Measurements from ENCODE around the gene CMBL.
"Not testable (repeated sequence)": the region's sequence is repeated elsewhere in the genome, so short reads cannot be mapped to it uniquely, and the experiment has no call there.

The CMBL gene

DNA sequence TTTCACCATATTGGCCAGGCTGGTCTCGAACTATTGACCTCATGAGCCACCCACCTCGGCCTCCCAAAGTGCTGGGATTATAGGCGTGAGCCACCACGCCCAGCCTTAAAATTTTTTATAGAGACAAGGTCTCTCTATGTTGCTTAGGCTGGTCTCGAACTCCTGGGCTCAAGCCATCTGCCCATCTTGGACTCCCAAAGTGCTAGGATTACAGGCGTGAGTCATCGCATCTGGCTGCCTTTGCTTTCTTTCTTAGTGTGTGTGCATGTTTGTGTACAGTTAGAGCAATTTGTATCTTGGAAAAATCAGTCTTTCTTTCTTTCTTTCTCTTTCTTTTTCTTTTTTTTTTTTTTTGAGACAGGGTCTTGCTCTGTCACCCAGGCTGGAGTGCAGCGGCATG, 22.3 kb downstream of the CMBL start:
- not testable (repeated sequence) for DNase-seq (ENCODE audit: low read depth, low spot score)

DNA sequence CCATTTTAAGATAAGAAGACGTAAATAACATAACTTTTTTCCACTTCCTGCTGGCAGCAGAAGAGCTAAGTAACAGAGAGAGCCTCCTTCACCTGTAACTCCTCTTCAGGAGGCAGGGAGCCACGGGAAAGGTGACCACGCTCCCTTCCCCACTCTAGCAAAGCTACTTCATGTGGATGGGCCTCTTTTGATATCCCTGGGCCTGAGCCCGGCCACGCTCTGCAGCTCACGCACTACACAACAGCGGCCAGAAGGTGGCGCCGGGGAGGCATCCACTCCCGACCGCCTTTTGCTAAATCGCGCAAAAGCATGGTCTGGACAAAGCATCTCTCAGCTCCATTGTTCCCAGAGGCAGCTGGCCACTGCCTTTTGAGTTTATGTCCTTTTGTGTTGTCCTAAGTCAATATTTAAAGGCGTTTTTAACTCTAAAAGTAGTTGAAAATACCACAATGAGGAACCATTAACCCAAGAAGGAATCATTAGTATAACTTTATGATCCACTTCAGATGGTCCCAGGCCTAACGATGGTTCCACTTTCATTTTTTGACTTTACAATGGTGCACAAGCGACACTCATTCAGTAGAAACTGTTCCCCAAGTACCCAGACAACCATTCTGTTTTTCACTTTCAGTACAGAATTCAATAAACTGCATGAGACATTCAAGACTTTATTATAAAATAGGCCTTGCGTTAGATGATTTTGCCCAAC, 23.6 kb downstream of the CMBL start:
- peak; percentile 94 for DNase-seq (ENCODE audit: low read depth, low spot score)

DNA sequence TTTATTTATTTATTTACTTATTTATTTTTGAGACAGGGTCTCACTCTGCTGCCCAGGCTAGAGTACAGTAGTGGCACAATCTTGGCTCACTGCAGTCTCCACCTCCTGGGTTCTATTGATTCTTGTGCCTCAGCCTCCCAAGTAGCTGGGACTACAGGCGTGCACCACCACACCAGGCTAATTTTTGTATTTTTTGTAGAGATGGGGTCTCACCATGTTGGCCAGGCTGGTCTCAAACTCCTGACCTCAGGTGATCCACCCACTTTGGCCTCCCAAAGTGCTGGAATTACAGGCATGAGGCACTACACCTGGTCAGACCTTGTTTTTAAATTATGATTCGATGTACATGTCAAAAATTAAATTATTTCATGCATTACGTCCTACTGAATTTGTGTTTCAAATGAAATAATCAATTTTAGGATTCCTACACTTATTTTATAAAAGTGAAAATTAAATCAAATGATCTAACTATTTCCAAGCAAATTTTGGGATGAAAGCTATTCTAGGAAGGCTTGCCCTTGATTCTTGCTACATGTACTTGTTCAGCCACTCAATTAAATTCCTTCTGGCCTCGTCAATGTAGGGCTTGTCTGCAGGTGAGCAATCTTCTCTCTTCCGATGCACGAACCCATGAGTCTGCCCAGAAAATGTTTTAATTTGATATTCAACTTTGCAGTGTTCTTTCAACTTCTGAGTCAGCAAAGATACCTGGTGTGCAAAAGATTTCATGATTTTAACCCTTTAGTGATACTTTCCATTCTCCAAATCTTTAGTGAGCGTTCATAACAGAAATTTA, 27.6 kb downstream of the CMBL start:
- DNase-seq (ENCODE audit: low read depth, low spot score), result no peak

DNA sequence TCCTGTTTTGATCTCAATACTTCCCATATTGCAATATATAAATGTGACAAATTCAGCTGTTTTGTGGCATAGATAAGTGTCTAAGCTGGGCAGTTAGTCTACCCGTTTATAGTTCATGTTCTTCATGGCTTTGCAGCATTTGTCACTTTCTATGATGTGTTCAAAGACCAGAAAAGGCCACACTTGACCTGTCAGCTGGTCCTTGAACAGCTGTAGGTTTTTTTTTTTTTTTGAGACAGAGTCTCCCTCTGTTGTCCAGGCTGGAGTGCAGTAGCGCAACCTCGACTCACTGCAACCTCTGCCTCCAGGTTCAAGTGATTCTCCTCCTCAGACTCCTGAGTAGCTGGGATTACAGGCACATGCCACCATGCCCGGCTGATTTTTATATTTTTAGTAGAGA, 28.4 kb downstream of the CMBL start:
- DNase-seq (ENCODE audit: low read depth, low spot score), result no peak

DNA sequence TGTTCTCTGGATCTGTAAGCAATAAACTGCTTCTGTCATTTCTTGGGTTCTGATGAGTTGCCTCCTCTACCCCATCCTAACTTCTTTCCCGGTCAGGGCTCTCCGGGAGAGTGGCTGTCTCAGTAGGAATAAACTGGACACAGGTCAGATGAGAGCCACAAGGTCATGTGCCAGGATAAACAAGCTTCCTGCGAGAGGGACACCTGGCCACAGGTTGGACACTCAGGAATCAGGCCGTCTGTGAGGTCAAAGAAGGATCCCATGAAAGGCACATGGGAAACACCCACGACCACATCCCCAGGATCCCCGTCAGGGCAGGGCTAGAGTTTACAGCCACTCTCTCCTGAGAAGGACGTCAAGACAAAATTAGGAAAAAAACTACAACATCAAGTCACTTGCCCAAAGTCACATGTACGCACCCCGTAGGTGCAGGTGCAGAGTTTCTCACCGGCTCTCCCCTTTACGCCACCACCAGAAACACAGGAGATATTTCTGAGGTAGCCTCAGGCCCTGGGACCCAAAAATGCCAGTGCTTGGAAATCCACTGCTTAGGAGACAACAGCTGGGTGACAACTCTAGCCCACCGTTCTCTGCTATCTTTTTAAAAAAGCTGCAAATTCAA, 28.9 kb downstream of the CMBL start:
- no peak for DNase-seq (ENCODE audit: low read depth, low spot score)

DNA sequence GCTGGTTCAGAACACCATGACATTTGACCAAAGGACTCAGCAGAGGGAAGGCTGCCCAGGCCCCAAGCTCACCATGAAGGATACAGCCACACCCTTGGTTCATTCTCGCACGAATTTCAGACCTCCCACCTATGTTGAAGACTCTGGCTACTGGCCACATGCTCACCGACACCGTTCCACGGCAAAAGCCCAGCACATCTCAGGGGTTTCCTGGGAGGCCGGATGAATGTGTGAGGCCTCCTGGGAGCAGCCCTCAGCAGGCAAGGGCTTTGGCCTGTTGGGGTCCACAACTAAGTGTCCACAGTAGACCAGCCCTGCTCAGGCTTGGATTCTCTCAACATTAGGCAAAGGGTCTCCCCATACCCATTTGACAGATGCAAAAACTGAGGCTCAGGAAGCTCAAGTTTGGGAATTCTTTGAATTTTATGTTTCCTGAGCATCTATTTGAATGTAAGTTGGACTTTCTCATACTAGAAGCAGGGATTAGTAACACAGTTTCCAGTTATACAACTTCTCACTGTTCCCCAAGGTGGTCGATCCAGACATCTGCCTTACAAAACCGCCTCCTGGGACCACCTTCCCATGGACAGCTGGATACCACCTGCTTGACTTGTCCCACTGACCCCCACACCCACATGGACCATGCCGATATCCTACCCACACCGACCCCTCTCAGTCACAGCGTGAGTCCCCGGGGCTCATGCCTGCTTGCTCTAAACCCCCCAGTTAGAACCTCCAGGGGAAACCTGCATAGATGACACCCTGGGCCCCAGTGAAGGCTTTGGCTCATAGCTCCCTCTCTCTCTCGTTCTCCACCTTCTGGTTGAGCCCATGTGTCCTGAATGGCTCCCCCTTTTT, 29.7 kb downstream of the CMBL start:
- no peak for DNase-seq (ENCODE audit: low read depth, low spot score)

DNA sequence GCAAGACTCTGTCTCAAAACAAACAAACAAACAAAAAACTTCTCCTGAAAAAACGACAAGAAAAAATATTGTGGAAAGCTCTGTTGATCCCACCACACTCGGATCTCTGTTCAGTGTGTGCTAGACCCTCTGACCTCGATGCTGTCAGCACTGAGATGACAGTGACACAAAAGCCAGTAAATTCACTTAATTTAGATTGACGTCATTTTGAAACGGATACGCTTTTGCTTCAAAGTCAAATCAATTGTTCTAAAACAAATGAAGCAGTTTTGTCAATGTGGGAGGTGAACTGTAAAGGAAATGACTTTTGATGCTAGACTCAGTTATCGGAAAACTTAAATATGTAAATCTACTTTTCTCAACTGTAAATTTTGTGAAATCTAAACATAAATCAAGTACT, 31.0 kb downstream of the CMBL start:
- DNase-seq (ENCODE audit: low read depth, low spot score), result no peak

DNA sequence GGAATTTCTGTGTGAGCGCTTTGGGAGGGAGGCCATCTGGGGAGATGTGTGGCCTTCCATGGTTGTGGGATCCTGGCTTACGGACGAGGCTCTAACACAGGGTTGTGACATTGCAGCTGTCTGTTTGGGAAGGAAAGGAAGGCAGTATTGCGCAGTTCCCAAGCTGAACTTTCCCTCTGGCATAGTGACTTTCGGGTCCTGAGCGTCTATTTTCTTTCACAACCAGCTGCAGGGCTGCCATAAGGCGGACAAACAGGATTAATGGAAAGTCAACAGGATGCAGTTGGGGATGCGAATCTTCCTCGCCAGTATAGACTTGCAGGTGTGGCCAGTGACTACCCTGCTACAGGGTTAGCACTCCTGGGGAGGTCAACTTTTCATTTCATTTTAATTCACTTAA, 31.7 kb downstream of the CMBL start:
- no peak for DNase-seq (ENCODE audit: low read depth, low spot score)

DNA sequence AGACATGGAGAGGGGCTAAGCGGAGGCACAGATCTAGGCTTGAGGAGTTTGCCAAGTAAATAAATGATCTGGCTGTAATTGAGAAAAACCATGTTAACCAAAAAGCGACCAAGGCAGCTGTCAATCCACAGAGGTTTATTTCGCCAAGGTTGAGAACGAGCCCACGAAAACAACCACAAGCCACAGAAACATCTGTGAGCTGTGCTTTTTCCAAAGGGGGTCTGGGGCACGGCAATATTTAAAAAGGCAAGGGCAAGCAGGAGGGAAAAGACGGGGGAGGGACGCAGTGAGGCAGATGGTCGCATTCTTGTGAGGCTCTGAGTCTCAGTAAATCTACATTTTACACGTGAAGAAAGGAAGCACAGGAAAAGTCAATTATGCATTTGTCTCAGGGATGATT, 32.2 kb downstream of the CMBL start:
- DNase-seq (ENCODE audit: low read depth, low spot score), result no peak

DNA sequence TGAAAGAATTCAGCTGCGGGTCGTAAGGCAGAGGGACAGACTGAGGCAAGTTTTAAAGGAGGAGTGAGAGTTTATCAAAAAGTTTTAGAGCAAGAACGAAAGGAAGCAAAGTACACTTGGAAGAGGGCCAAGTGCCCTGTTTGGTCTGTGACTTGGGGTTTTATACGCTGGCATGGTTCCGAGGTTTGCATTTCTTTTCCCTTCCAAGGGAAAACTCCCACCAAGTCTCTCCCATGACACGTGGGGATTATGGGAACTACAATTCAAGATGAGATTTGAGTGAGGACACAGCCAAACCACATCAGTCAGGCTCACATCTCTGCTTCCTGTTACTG, 34.9 kb downstream of the CMBL start:
- not testable (repeated sequence) for DNase-seq (ENCODE audit: low read depth, low spot score)

DNA sequence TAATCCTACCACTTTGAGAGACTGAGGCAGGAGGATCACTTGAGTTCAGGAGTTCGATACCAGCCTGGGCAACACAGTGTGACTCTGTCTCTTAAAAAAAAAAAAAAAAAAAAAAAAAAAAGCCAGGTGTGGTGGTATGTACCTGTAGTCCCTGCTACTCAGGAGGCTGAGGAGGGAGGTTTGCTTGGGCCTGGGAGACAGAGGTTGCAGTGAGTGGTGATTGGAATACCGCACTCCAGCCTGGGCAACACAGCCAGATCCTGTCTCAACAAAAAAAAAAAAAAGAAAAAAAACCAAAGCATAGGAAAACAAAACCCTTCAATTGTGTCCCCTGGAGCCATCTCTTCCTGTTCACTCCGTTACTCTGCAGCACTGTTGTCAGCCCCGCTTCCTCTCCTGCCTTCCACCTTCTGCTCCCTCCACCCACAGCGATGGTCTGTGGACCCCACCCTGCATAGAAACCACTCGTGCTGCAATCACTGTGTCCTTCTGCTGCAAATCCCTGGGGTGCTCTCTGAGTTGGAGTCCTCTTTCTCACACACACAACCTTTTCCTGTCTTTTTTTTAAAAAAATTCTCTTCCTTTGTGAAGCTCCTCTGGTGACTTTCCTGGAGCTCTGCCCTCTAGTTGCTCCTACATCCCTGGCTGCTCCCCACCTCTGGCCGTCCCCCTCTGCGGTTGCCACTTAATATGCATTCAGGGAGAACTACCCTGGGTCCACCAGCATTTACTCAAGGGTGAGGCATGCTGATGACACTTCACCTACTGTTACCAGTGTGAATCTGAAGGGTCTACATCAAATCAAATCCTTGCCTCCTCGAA, 35.4 kb downstream of the CMBL start:
- no peak for DNase-seq (ENCODE audit: low read depth, low spot score)

DNA sequence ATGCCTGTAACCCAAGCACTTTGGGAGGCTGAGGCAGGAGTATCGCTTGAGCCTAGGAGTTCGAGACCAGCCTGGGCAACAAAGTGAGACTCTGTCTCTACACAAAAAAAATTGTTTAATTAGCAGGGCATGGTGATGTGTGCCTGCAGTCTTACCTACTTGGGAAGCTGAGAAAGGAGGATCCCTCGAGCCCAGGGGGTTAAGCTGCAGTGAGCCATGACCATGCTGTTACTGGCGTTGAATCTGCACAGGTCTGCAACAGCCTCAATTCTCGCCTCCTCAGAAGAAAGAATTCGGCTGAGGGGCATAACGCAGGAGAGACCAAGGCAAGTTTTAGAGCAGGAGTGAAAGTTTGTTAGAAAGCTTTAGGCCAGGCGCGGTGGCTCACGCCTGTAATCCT, 39.6 kb downstream of the CMBL start:
- DNase-seq (ENCODE audit: low read depth, low spot score), result no peak

DNA sequence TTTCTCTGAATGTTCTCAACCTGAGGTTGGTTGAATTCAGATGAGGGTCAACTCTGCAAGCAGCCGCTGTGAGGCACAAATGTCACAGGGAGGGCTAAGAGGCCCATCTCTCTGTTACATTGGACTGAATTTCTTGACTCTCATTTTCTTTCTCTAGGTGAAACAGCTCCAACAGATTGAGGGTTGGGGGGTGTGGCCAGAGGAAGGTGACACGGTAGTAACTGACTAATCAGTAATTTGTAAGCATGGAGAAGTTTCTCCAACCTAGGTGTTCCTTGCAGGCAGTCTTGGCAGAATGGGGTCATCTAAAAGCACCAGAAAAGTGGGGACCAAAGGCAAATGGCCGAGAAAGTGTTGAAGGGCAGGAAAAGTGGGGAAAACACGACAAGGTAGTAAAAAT, 40.9 kb downstream of the CMBL start:
- DNase-seq (ENCODE audit: low read depth, low spot score), result no peak

DNA sequence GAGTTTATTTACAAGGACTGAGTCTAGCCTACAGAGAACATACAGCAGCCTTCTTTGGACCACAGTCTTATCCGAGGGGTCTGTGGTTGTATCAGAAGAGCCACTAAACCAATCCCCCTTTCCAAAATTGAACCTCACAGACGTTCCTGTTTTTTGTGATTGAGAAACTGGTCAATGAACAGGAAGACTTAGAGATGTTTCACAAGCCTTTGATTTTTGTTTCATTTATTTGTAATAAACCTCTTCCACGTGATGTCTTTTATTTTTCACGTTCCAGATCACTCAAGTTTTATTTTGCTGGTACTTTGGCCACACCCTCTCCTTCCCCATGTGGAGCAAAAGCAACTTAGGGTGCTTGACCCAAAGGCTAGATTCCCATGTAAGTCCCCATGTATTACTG, 41.6 kb downstream of the CMBL start:
- DNase-seq (ENCODE audit: low read depth, low spot score), result no peak

DNA sequence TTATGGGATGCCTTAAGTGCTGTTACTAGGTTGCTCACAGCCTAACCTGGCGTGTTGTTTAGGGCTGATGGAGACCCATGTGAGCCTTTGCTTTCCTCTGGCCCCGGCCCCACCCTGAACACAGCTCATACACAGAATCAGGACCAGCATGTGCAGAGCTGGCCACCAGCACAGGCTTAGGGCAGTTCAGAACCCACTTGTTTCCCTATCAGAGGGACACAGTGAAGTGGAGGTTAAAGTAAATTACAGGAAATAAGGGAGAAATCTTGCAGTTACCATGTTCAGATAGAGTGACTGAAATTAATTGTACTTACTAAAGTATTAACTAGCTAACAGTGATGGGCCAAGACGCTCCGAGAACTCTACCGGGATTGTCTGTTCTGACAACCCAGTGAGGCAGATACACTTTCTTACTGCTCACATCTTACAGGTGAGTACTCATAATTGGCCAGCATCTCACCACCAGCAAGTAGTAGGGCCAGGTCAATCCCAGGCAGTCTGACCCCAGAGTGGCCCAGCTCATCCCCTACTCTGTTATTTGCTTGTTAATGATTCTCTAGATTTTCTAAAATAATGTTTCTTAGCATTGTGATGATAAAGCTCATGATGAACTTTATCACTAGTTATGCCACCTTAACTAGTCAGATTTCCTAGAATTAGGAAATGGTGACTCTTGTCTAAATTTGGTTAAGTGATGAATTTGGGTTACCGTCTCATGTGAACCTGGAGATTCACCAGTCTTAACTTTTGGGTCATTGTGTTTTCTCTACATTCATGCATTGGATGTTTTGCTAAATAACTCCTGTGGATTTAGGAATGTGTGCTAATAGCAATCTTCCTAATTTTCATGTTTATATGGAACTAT, 42.2 kb downstream of the CMBL start:
- DNase-seq (ENCODE audit: low read depth, low spot score), result no peak

DNA sequence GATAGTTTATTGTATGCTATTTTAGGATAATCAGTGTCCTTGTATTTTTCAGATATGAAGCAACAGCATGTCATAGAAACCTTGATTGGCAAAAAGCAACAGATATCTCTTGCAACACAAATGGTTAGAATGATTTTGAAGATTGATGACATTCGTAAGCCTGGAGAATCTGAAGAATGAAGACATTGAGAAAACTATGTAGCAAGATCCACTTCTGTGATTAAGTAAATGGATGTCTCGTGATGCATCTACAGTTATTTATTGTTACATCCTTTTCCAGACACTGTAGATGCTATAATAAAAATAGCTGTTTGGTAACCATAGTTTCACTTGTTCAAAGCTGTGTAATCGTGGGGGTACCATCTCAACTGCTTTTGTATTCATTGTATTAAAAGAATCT, 43.1 kb downstream of the CMBL start:
- DNase-seq (ENCODE audit: low read depth, low spot score), result no peak

DNA sequence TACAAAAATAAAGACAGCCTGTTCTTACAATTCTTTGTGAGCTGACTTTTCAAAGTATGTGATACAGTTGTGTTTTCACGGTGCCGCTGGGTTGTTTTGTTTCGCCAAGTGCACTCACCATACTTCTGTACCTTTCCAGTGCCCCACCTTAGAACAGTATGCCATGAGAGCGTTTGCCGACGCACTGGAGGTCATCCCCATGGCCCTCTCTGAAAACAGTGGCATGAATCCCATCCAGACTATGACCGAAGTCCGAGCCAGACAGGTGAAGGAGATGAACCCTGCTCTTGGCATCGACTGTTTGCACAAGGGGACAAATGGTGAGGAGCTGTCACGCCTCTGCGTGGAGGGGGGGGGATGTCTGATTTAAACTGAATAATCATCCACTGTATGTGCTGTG, 44.7 kb downstream of the CMBL start:
- DNase-seq (ENCODE audit: low read depth, low spot score), result no peak

DNA sequence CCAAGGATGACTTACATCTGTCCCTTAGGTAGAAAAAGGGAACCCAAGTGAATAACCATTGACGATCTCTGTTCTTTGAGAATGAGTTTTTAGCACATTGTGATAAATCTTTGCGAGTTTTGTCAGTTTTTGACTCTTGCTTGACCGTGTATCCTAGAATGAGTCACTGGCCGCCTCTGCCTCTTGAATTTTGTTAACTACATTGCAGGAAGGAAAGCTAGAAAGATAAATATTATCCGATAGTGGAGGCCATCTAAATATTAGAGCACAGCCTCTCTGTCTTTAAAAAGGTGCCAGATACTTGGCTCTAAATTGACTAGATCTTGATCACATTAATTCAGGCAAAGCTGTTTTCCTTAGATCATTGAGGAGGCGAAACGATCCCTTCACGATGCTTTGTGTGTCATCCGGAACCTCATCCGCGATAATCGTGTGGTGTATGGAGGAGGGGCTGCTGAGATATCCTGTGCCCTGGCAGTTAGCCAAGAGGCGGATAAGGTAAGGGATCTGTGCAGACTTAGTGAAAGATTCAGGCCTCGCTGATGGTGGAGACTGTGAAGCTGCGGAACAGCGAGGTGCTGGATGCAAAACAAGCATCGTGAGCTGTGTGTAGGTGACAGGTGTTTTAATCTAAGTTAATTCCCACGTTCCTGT, 45.5 kb downstream of the CMBL start:
- DNase-seq (ENCODE audit: low read depth, low spot score), result no peak

DNA sequence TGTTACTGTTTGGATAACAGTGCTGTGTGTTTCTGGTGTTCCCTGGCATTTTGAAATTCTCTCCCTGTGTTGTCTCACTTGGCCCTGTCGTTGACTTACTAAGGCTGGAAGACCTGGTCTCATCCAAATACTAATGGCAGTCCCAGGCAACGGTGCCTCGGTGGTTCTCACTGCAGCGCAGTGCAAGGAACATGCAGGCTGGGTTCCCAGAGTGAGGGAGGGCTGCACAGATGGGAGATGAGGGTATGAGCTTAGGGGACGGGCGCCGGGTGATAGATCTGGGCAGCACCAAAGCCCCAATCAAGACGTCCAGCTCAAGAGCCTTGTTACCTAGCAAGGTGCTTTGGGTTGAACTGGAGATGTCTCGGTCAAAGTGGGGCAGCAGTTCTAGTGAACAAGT, 46.6 kb downstream of the CMBL start:
- DNase-seq (ENCODE audit: low read depth, low spot score), result no peak

DNA sequence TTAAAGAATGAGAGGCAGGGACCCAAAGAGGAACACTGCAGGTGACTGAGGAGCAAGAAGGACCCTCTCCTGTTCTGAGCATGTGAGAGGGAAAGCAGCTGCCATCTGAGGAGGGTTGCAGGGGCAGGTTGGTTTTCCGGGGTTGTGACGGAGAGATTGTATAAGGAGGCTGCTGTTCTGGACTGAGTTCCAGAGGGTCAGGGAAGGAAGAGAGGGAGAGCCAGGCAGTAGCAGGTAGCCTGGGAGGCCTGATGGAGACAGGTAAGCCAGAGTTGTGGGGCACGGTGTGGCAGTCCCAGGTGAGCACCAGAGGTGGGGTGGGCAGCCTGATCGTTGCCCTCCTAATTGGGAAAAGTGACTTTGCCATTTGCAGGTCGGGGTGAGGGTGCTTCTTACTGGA, 47.8 kb downstream of the CMBL start:
- no peak for DNase-seq (ENCODE audit: low read depth, low spot score)
